ENCODE measurements around the gene PCYT2.

GRCh38 chr17:81927653-81928543, 16.7 kb upstream of the PCYT2 start, which contains the start of gene MAFG:
- TF ChIP-seq ZNF423 (CRISPR knock-in tag; IDR thresholded peaks at IDR 0.05) (no peak), CTCF (IDR thresholded peaks at IDR 0.05) (no peak), SP1 (CRISPR knock-in tag; conservative IDR thresholded peaks at IDR 0.05) (peak; percentile 58), ZNF232 (CRISPR knock-in tag; IDR thresholded peaks at IDR 0.05) (no peak), ZNF121 (CRISPR knock-in tag; IDR thresholded peaks at IDR 0.05) (peak; percentile 67; the same call in 1 of the 2 replicates), ZNF396 (CRISPR knock-in tag; IDR thresholded peaks at IDR 0.05; ENCODE audit: borderline replicate concordance) (no peak), FOXJ3 (CRISPR knock-in tag; IDR thresholded peaks at IDR 0.05; ENCODE audit: borderline replicate concordance) (no peak), ATF2 (CRISPR knock-in tag; IDR thresholded peaks at IDR 0.05; ENCODE audit: borderline replicate concordance, low read depth) (no peak), CREB1 (CRISPR knock-in tag; IDR thresholded peaks at IDR 0.05) (no peak)
